Liver (tissue), 9 donors: ENCODE results near the gene RBCK1. TPM values are rescaled to one million over a fixed set of nuclear protein-coding genes. Genes with fewer than 3 reads are reported as not detected.

Source experiments
- DNase-seq: peaks from one replicate; pipeline ENCODE4 v3.0.0-alpha.2; 2017; ENCODE audit warnings: low spot score
- H3K27ac ChIP-seq, 2 donors: one replicate each; pipeline ENCODE4 v1.7.0; 2013; ENCODE audit warnings: inconsistent platforms in 2 of 2, low read length in 2 of 2, control low read depth in 1 of 2, low read depth in 1 of 2, mild to moderate bottlenecking in 1 of 2
- H3K27me3 ChIP-seq, 4 donors: one replicate each; pipeline versions ENCODE4 v1.6.1 to v1.7.0; 2013; ENCODE audit warnings: low read length in 3 of 4, inconsistent platforms in 1 of 4, mild to moderate bottlenecking in 1 of 4, moderate library complexity in 1 of 4; ENCODE audit not compliant: control insufficient read depth in 4 of 4, insufficient read depth in 4 of 4
- H3K36me3 ChIP-seq, 4 donors: one replicate each; pipeline versions ENCODE4 v1.6.1 to v1.7.0; 2013; ENCODE audit warnings: low read length in 3 of 4, mild to moderate bottlenecking in 3 of 4, low read depth in 1 of 4, moderate library complexity in 1 of 4; ENCODE audit not compliant: control insufficient read depth in 4 of 4, insufficient read depth in 3 of 4
- H3K4me1 ChIP-seq, 4 donors: one replicate each; pipeline versions ENCODE4 v1.6.1 to v1.7.0; 2013; ENCODE audit warnings: low read length in 3 of 4, mild to moderate bottlenecking in 3 of 4, moderate library complexity in 1 of 4; ENCODE audit not compliant: control insufficient read depth in 4 of 4, insufficient read depth in 4 of 4
- H3K4me3 ChIP-seq, 3 donors: one replicate each; pipeline versions ENCODE4 v1.6.1 to v1.7.0; 2013; ENCODE audit warnings: low read length in 3 of 3, control low read depth in 1 of 3, low read depth in 1 of 3, mild to moderate bottlenecking in 1 of 3
- H3K9ac ChIP-seq, 2 donors: one replicate each; pipeline ENCODE4 v1.7.0; 2013; ENCODE audit warnings: low read length in 2 of 2, mild to moderate bottlenecking in 2 of 2, moderate library complexity in 2 of 2, control low read depth in 1 of 2, low read depth in 1 of 2
- H3K9me3 ChIP-seq, 4 donors: one replicate each; pipeline versions ENCODE4 v1.6.1 to v1.7.0; 2013; ENCODE audit warnings: low read length in 3 of 4; ENCODE audit not compliant: control insufficient read depth in 4 of 4
- EGR1 ChIP-seq, 2 donors: IDR thresholded peaks; 2 replicates each; pipeline ENCODE4 v1.6.1; 2016 to 2018; ENCODE audit warnings: antibody characterized with exemption in 2 of 2, low read depth in 2 of 2
- FOXA1 ChIP-seq: IDR thresholded peaks from 2 replicates; pipeline ENCODE4 v1.6.1; 2016; ENCODE audit warnings: antibody characterized with exemption
- GABPA ChIP-seq, 2 donors: IDR thresholded peaks in 1 of 2; conservative IDR thresholded peaks in 1 of 2; 2 replicates each; pipeline ENCODE4 v1.6.1; 2016; ENCODE audit warnings: antibody characterized with exemption in 2 of 2, mild to moderate bottlenecking in 1 of 2, moderate library complexity in 1 of 2
- JUND ChIP-seq, 2 donors: IDR thresholded peaks; 2 replicates each; pipeline ENCODE4 v1.6.1; 2016; ENCODE audit warnings: antibody characterized with exemption in 2 of 2
- RXRA ChIP-seq, 2 donors: IDR thresholded peaks; 2 replicates each; pipeline ENCODE4 v1.6.1; 2017 to 2018; ENCODE audit warnings: antibody characterized with exemption in 2 of 2, mild to moderate bottlenecking in 1 of 2
- SP1 ChIP-seq: IDR thresholded peaks from 2 replicates; pipeline ENCODE4 v1.6.1; 2018; ENCODE audit warnings: antibody characterized with exemption, mild to moderate bottlenecking
- YY1 ChIP-seq: IDR thresholded peaks from 2 replicates; pipeline ENCODE4 v1.6.1; 2016; ENCODE audit warnings: antibody characterized with exemption, mild to moderate bottlenecking
- WGBS: extraction: QIAGEN DNeasy Blood & Tissue Kit; methylation state at CpG from one replicate; pipeline ENCODE4 v1.1.7; 2013; 5-methylcytosine and 5-hydroxymethylcytosine counted together
- polyA plus RNA-seq, 2 donors: library from polyadenylated mRNA; stranded (reverse) in 1 of 2; unstranded in 1 of 2; fragments of 200-250 nt in 1 of 2; fragments of >200 nt in 1 of 2; fragmentation: Nextera tagmentation in 1 of 2; extraction: Ambion mirVana in 1 of 2; gene quantifications; one replicate each; pipeline versions ENCODE4 v1.2.1 to v1.2.3, GENCODE V29; 2013 to 2015
- total RNA-seq, 2 donors: library from RNA; depleted of rRNA; stranded (reverse); fragments of >200 nt; gene quantifications; one replicate each; pipeline ENCODE4 v1.2.3, GENCODE V29; 2014
- TF ChIP-seq, protein P1 (sequence below): IDR thresholded peaks from 2 replicates; pipeline ENCODE4 v1.6.1; 2016; ENCODE audit warnings: antibody characterized with exemption, mild to moderate bottlenecking
- TF ChIP-seq, protein P2 (sequence below): fragments of 150-350 bp; IDR thresholded peaks from 2 replicates; pipeline ENCODE4 v1.5.1; 2017; ENCODE audit warnings: improper control_type of control experiment, low read depth, low read length; ENCODE audit not compliant: missing input control
- TF ChIP-seq, protein P3 (sequence below): IDR thresholded peaks from 2 replicates; pipeline ENCODE4 v1.6.1; 2016; ENCODE audit warnings: antibody characterized with exemption
- TF ChIP-seq, protein P4 (sequence below): IDR thresholded peaks from 2 replicates; pipeline ENCODE4 v1.6.1; 2016; ENCODE audit warnings: antibody characterized with exemption
- donor health status: healthy.
- donor health status: healthy.
- donor health status: healthy.
- donor health status: healthy.
- donor health status: healthy.

Gene RBCK1
- total and polyA plus RNA-seq, 4 donors, result 18.0 to 62.6 (median 54.8) TPM

DNA sequence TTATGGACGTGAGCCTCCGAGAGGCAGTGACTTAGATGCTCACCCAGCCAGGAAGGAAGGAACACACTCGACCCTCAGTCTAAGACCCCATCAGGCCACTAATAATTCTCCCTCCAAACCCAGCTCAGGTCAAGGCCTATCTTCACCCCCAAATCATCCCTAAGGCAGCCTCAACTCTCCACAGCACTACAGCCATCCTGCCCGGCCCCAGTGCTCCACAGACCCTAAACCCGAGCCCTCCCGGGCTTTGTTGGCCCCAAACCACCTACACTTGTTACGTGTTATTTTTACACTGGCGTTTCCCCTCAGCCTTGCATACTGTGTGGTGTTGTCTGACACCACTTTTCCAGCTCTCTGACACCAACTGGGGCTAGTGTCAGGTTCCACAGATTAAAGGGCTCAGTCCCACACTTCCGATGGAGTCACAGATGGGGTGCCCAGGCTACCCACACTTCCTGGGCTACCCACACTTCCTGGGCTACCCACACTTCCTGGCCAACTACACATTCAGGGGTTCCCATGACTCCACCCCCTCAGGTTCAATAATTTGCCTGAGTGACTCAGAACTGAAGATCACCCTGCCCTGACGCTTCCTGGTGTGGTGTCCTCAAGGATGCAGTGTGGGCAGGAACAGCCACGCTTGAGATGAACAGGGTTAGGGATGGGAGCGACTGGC lies 25.3 kb downstream of the RBCK1 start:
- Histone ChIP-seq H3K36me3 (peaks cover 11 to 47% (median 22%) of the 10 kb centered on the region in 4 donors), H3K4me3 (no peak overlapping the region), H3K27ac (no peak overlapping the region), H3K27me3 (no peaks in the 10 kb centered on the region), H3K4me1 (peaks cover 9 to 47% (median 35%) of the 10 kb centered on the region in 4 donors), H3K9me3 (no peaks in the 10 kb centered on the region), H3K9ac (no peak overlapping the region)
- TF ChIP-seq, protein P1, sequence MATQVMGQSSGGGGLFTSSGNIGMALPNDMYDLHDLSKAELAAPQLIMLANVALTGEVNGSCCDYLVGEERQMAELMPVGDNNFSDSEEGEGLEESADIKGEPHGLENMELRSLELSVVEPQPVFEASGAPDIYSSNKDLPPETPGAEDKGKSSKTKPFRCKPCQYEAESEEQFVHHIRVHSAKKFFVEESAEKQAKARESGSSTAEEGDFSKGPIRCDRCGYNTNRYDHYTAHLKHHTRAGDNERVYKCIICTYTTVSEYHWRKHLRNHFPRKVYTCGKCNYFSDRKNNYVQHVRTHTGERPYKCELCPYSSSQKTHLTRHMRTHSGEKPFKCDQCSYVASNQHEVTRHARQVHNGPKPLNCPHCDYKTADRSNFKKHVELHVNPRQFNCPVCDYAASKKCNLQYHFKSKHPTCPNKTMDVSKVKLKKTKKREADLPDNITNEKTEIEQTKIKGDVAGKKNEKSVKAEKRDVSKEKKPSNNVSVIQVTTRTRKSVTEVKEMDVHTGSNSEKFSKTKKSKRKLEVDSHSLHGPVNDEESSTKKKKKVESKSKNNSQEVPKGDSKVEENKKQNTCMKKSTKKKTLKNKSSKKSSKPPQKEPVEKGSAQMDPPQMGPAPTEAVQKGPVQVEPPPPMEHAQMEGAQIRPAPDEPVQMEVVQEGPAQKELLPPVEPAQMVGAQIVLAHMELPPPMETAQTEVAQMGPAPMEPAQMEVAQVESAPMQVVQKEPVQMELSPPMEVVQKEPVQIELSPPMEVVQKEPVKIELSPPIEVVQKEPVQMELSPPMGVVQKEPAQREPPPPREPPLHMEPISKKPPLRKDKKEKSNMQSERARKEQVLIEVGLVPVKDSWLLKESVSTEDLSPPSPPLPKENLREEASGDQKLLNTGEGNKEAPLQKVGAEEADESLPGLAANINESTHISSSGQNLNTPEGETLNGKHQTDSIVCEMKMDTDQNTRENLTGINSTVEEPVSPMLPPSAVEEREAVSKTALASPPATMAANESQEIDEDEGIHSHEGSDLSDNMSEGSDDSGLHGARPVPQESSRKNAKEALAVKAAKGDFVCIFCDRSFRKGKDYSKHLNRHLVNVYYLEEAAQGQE, result no peak
- TF ChIP-seq, protein P2, sequence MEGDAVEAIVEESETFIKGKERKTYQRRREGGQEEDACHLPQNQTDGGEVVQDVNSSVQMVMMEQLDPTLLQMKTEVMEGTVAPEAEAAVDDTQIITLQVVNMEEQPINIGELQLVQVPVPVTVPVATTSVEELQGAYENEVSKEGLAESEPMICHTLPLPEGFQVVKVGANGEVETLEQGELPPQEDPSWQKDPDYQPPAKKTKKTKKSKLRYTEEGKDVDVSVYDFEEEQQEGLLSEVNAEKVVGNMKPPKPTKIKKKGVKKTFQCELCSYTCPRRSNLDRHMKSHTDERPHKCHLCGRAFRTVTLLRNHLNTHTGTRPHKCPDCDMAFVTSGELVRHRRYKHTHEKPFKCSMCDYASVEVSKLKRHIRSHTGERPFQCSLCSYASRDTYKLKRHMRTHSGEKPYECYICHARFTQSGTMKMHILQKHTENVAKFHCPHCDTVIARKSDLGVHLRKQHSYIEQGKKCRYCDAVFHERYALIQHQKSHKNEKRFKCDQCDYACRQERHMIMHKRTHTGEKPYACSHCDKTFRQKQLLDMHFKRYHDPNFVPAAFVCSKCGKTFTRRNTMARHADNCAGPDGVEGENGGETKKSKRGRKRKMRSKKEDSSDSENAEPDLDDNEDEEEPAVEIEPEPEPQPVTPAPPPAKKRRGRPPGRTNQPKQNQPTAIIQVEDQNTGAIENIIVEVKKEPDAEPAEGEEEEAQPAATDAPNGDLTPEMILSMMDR, result no peak
- no peak for TF ChIP-seq GABPA (IDR thresholded peaks at IDR 0.05 in 1 of 2, conservative IDR thresholded peaks at IDR 0.05 in 1 of 2)
- no peak for TF ChIP-seq YY1
- TF ChIP-seq EGR1 (IDR thresholded peaks at IDR 0.05; ENCODE audit: low read depth in 2 of 2), result no peak
- TF ChIP-seq, protein P3, sequence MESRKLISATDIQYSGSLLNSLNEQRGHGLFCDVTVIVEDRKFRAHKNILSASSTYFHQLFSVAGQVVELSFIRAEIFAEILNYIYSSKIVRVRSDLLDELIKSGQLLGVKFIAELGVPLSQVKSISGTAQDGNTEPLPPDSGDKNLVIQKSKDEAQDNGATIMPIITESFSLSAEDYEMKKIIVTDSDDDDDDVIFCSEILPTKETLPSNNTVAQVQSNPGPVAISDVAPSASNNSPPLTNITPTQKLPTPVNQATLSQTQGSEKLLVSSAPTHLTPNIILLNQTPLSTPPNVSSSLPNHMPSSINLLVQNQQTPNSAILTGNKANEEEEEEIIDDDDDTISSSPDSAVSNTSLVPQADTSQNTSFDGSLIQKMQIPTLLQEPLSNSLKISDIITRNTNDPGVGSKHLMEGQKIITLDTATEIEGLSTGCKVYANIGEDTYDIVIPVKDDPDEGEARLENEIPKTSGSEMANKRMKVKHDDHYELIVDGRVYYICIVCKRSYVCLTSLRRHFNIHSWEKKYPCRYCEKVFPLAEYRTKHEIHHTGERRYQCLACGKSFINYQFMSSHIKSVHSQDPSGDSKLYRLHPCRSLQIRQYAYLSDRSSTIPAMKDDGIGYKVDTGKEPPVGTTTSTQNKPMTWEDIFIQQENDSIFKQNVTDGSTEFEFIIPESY, result no peak
- WGBS, result 82% methylated on average over 12 of the region's 12 CpGs
- no peak for DNase-seq

DNA sequence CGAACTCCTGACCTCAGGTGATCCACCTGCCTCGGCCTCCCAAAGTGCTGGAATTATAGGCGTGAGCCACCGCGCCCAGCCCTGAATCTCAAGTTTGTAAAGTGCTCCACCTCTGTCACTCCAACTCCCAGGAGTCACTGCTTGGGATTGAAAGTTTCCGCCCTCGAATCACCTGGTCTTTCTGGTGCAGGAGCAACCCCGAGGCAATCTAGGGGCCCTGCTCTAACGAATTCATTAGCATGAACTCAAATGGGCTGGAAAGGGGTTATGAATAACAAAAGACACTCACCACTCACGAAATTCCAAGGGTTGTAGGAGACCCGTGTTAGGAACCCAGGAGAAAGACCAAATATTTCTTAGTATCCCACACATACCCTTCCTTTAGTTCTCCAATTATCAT lies 26.1 kb downstream of the RBCK1 start:
- 70% methylated on average over 11 of the region's 11 CpGs for WGBS
- peaks cover 8 to 40% (median 31%) of the 10 kb centered on the region in 4 donors for H3K4me1 ChIP-seq
- no peaks in the 10 kb centered on the region for H3K9me3 ChIP-seq
- no peak for DNase-seq
- H3K9ac ChIP-seq, result no peak overlapping the region
- no peaks in the 10 kb centered on the region for H3K27me3 ChIP-seq
- TF ChIP-seq RXRA (IDR thresholded peaks at IDR 0.05) (no peak), FOXA1 (no peak), YY1 (no peak), JUND (IDR thresholded peaks at IDR 0.05) (no peak), SP1 (no peak), GABPA (IDR thresholded peaks at IDR 0.05 in 1 of 2, conservative IDR thresholded peaks at IDR 0.05 in 1 of 2) (no peak)
- TF ChIP-seq, protein P3, result no peak
- TF ChIP-seq, protein P4, sequence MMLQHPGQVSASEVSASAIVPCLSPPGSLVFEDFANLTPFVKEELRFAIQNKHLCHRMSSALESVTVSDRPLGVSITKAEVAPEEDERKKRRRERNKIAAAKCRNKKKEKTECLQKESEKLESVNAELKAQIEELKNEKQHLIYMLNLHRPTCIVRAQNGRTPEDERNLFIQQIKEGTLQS, result no peak
- no peak overlapping the region for H3K4me3 ChIP-seq
- H3K27ac ChIP-seq, result peak overlapping the region; percentile 31 to 42
- peaks cover 7 to 52% (median 21%) of the 10 kb centered on the region in 4 donors for H3K36me3 ChIP-seq
